Body of pancreas (tissue), 4 donors: ENCODE data around the gene PFKL.

Experiments
- POLR2A ChIP-seq, 3 donors: fragments of 450-650 bp; IDR thresholded peaks; one replicate each; pipeline ENCODE4 v1.6.1; 2016; ENCODE audit warnings: antibody characterized with exemption in 3 of 3, mild to moderate bottlenecking in 2 of 3
- TF ChIP-seq, protein P1 (sequence below), 7 experiments: fragments of 450-650 bp in 4 of 7; fragments of 200-600 bp in 3 of 7; sonication (generic) in 3 of 7; IDR thresholded peaks; one replicate each; pipeline ENCODE4 v1.5.1; 2016 to 2019; ENCODE audit warnings: antibody characterized with exemption in 7 of 7

DNA sequence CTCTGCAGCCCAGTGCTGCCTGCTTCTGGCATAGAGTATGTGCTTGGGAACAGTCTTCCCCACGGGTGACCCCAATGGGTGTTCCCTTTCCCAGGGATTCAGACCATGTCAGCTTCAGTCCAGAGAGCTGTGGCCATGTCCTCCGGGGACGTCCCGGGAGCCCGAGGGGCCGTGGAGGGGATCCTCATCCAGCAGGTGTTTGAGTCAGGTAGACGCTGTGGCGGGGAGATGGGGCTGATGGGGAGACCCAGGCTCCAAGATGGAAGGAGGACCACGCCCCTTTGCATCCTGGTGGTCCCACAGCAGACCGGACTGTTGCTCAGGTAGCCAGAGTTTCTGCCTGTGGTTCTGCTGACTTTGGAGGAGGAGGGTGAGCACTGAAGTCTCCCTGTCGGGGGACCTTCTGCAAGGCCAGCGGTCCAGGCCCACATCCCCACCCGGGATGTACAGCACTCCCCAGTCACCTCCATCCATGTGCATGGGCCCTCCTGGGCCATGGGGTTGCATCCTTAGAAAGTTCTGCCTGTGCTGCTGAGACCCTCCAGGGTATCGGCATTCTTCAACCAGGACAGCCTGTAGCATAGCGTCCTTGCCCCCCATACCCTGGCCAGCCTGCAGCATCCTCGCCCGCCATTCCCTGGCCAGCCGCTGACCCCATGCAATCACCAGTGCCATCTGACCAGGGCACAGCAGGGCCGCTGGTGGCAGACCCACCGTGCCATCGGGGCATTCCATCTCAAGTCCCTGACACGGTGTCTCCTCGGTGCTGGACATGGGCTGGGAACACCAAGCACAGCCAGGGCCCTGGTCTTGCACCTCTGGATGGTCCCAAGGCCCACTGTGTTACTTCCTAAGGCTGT, 11.4 kb upstream of the PFKL start:
- TF ChIP-seq, protein P1, sequence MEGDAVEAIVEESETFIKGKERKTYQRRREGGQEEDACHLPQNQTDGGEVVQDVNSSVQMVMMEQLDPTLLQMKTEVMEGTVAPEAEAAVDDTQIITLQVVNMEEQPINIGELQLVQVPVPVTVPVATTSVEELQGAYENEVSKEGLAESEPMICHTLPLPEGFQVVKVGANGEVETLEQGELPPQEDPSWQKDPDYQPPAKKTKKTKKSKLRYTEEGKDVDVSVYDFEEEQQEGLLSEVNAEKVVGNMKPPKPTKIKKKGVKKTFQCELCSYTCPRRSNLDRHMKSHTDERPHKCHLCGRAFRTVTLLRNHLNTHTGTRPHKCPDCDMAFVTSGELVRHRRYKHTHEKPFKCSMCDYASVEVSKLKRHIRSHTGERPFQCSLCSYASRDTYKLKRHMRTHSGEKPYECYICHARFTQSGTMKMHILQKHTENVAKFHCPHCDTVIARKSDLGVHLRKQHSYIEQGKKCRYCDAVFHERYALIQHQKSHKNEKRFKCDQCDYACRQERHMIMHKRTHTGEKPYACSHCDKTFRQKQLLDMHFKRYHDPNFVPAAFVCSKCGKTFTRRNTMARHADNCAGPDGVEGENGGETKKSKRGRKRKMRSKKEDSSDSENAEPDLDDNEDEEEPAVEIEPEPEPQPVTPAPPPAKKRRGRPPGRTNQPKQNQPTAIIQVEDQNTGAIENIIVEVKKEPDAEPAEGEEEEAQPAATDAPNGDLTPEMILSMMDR (IDR thresholded peaks at IDR 0.05): no peak
- no peak for TF ChIP-seq POLR2A (IDR thresholded peaks at IDR 0.05)
